Measurements from ENCODE around the gene KIF6. TPM values are rescaled to one million over a fixed set of nuclear protein-coding genes. Genes with fewer than 3 reads are reported as not detected.

KIF6 gene
- polyA plus RNA-seq, 10 donors = 0.92 to 1.6 (median 1.4) TPM

GRCh38 chr6:39452306-39453145 lies 272.7 kb downstream of the KIF6 start:
- peak in 2 of 3 donors; percentile 48 to 63 for DNase-seq

- DNase-seq = no peak
Observed at GRCh38 chr6:39451831-39452230, 273.4 kb downstream of the KIF6 start.

- no peak for DNase-seq
Observed at GRCh38 chr6:39449022-39449421, 276.2 kb downstream of the KIF6 start.

- DNase-seq = no peak
Observed at GRCh38 chr6:39446909-39447308, 278.3 kb downstream of the KIF6 start.

- DNase-seq = no peak
Observed at GRCh38 chr6:39445667-39446066, 279.5 kb downstream of the KIF6 start.

- DNase-seq = no peak
Observed at GRCh38 chr6:39444479-39445019, 280.7 kb downstream of the KIF6 start.

GRCh38 chr6:39441986-39442385 lies 283.2 kb downstream of the KIF6 start:
- DNase-seq = no peak

GRCh38 chr6:39441301-39441700 lies 283.9 kb downstream of the KIF6 start:
- no peak for DNase-seq

GRCh38 chr6:39440039-39440426 lies 285.2 kb downstream of the KIF6 start:
- peak in 1 of 3 donors; percentile 25 for DNase-seq

GRCh38 chr6:39439342-39440038 lies 285.7 kb downstream of the KIF6 start:
- peak in 2 of 3 donors; percentile 33 to 35 for DNase-seq

- DNase-seq = no peak
Observed at GRCh38 chr6:39433630-39434029, 291.6 kb downstream of the KIF6 start.

- peak in 2 of 3 donors; percentile 17 to 60 for DNase-seq
Observed at GRCh38 chr6:39432330-39433025, 292.7 kb downstream of the KIF6 start.

GRCh38 chr6:39430871-39431523 lies 294.2 kb downstream of the KIF6 start:
- peak; percentile 41 to 58 (median 42) for DNase-seq

- no peak for DNase-seq
Observed at GRCh38 chr6:39430446-39430845, 294.8 kb downstream of the KIF6 start.

GRCh38 chr6:39428816-39429215 lies 296.4 kb downstream of the KIF6 start:
- no peak for DNase-seq

- no peak for DNase-seq
Observed at GRCh38 chr6:39428152-39428551, 297.1 kb downstream of the KIF6 start.

GRCh38 chr6:39426073-39426456 lies 299.1 kb downstream of the KIF6 start:
- DNase-seq = peak; percentile 33 to 57 (median 56)

GRCh38 chr6:39425346-39426072 lies 299.7 kb downstream of the KIF6 start:
- no peak for DNase-seq

GRCh38 chr6:39424831-39425230 lies 300.4 kb downstream of the KIF6 start:
- DNase-seq = no peak

GRCh38 chr6:39422238-39422637 lies 303.0 kb downstream of the KIF6 start:
- DNase-seq = peak in 2 of 3 donors; percentile 40 to 44
